GM12873 (cell line): Measurements from ENCODE around the gene GNPTG.

Experiments used
- CTCF ChIP-seq: IDR thresholded peaks from 2 replicates; pipeline ENCODE4 v1.5.1; 2012; ENCODE audit warnings: low read depth, mild to moderate bottlenecking, moderate library complexity, low read length, control low read depth; ENCODE audit not compliant: insufficient read depth; ENCODE audit errors: missing control alignments

Gene GNPTG

GRCh38 chr16:1310832-1311200 lies 40.9 kb upstream of the GNPTG start:
- no peak for TF ChIP-seq CTCF

GRCh38 chr16:1311212-1311737 lies 40.5 kb upstream of the GNPTG start:
- TF ChIP-seq CTCF = no peak

- TF ChIP-seq CTCF = no peak
Observed at GRCh38 chr16:1311738-1312466, 39.8 kb upstream of the GNPTG start.

- no peak for TF ChIP-seq CTCF
Observed at GRCh38 chr16:1312467-1312816, 39.3 kb upstream of the GNPTG start.

GRCh38 chr16:1312903-1313302 lies 38.8 kb upstream of the GNPTG start:
- no peak for TF ChIP-seq CTCF

GRCh38 chr16:1313721-1314369 lies 37.9 kb upstream of the GNPTG start:
- TF ChIP-seq CTCF = no peak

- TF ChIP-seq CTCF = no peak
Observed at GRCh38 chr16:1314399-1315068, 37.2 kb upstream of the GNPTG start.
